GM12891 (cell line): ENCODE data around the gene C2CD5.

Source experiments
- POLR2A ChIP-seq: IDR thresholded peaks from 2 replicates; pipeline ENCODE4 v1.6.1; 2011; ENCODE audit warnings: low read depth, low read length, control low read depth
- SPI1 ChIP-seq: IDR thresholded peaks from 2 replicates; pipeline ENCODE4 v1.6.1; 2011; ENCODE audit warnings: low read depth, low read length, control low read depth

- no peak for TF ChIP-seq POLR2A
- TF ChIP-seq SPI1, result no peak
Observed at GRCh38 chr12:22480016-22480415, 64.3 kb downstream of the C2CD5 start.
